NCI-H2227 (cell line): Measurements from ENCODE around the gene TP53I13.
"Not testable (repeated sequence)": the region's sequence is repeated elsewhere in the genome, so short reads cannot be mapped to it uniquely, and the experiment has no call there.

Experiments used
- DNase-seq: peaks from one replicate; lab custom pipeline; 2025; ENCODE audit not compliant: unreplicated experiment; lab: John Stamatoyannopoulos, UW

Gene TP53I13, protein sequence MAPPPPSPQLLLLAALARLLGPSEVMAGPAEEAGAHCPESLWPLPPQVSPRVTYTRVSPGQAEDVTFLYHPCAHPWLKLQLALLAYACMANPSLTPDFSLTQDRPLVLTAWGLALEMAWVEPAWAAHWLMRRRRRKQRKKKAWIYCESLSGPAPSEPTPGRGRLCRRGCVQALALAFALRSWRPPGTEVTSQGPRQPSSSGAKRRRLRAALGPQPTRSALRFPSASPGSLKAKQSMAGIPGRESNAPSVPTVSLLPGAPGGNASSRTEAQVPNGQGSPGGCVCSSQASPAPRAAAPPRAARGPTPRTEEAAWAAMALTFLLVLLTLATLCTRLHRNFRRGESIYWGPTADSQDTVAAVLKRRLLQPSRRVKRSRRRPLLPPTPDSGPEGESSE

GRCh38 chr17:29568331-29569244, at the start of gene TP53I13:
TP53I13 (plus strand) TSS chr17:29568701; CDS start chr17:29568759, 58 bp downstream.
- DNase-seq: peak; percentile 86

GRCh38 chr17:29524692-29525091, 43.8 kb upstream of the TP53I13 start:
- no peak for DNase-seq

- DNase-seq: no peak
These were observed 42.2 kb upstream of the TP53I13 start for GRCh38 chr17:29526322-29526721.

GRCh38 chr17:29533976-29534375, 34.5 kb upstream of the TP53I13 start:
- DNase-seq: no peak

GRCh38 chr17:29544066-29544465, 24.4 kb upstream of the TP53I13 start:
- DNase-seq: no peak

- no peak for DNase-seq
These were observed 22.4 kb upstream of the TP53I13 start for GRCh38 chr17:29546085-29546484.

DNA sequence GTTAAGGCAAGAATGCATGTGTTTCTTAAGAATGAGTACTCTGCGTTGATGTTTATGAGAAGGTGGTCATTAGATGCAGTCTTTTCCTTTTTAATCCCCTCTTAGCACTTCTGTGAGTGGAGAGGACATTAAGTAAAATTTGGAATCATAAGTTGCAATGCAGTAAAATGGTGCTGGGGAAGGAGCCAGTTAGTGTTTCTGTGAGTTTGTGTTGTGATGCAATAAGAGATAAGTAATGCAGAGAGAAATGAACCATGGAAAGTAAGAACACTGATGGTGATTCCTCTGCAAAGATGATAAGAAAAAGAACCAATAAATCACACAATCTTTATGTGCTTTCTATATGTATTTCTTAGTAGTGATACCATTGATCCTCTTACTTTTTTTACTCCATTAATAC, 21.7 kb upstream of the TP53I13 start:
- no peak for DNase-seq

- no peak for DNase-seq
These were observed 19.2 kb upstream of the TP53I13 start for GRCh38 chr17:29549177-29549923.

DNA sequence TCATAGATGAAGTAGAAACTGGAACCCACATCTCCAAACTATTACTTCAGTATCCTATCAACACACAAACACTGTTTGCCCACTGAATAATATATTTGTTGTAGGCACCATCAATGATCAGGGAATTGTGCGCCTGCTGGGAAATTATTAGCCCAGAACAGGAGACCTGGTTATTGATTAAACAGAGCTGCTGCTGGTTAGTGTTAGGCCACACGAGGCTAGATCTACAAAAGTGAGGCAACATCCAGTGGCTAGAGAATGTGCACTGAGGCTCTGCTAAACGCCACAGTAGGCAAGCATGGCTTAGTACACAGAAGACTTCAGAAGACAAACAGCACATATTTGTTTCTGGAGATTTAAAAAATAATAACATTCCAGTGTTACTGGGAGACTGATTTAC, 12.7 kb upstream of the TP53I13 start:
- no peak for DNase-seq

DNA sequence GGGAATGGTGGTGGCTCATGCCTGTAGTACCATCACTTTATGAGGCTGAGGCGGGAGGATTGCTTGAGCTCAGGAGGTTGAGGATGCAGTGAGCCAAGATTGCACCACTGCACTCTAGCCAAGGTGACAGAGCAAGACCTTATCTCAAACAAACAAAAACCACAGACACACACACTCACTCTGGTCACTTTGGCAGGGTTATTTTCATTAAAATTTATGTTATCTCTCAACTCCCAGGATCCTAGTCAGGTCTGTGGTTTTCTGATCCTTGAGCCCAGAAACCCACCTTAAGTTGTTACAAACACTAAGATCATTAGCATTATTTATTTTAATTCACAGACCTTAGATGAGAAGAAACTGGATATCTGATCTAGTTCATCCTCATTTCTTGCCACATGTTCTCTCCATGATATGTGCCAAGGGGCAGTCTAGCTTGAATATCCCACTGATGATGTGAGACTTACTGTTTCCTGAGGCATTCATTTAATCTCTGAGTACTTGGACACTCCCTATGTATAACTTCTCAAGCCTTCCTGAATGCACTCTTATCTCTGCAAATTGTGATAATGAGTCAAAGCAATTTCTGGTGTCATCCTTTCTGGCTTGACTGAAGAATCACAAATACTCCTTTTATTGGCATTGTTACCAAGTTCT, 11.3 kb upstream of the TP53I13 start:
- no peak for DNase-seq

DNA sequence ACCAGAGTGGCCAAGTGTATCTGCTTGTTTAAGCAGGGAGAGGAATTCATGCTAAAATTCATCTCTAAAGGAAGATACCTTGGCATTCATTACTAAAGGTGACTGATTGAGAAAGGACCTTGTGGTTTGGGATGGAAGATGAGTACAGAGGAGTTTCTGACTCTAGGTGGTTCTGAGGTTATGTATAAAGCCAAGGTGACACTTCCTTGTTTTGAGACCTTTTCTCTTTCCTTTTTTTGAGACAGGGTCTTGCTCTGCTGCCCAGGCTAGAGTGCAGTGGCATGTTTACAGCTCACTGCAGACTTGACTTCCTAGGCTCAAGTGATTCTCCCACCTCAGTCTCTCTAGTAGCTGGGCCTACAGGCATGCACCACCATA, 10.8 kb upstream of the TP53I13 start:
- no peak for DNase-seq

DNA sequence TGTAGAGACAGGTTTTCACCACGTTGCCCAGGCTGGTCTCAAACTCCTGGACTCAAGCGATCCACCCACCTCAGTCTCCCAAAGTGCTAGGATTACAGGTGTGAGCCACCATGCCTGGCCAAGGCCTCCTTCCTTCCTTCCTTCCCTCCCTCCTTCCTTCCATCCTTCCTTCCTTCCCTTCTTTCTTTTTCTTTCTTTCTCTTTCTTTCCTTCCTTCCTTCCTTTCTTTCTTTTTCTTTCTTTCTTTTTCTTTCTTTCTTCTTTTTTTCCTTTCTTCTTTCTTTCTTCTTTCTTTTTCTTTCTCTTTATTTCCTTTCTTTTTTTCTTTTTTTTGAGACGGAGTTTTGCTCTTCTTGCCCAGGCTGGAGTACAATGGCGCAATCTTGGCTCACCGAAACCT, 10.4 kb upstream of the TP53I13 start:
- DNase-seq: not testable (repeated sequence)

GRCh38 chr17:29559640-29560039, 8.9 kb upstream of the TP53I13 start:
- DNase-seq: no peak

DNA sequence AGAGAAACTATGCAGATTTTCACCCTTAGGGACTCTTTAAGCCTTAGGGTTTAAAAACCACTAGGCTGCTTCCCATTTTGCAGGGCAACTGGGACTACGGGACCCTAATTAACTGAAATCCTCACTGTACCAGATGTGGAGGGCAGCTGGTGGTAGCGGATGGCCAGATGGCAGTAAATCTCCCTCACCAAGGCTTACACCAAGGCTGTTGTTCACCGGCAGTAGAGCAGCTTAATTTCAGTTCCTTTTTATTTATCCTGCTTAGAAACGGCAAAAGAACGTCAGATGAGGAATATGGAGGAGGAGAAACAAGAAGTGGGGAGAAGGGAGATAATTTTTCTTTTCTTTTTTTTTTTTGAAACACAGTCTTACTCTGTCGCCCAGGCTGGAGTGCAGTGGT, 8.2 kb upstream of the TP53I13 start:
- DNase-seq: no peak

DNA sequence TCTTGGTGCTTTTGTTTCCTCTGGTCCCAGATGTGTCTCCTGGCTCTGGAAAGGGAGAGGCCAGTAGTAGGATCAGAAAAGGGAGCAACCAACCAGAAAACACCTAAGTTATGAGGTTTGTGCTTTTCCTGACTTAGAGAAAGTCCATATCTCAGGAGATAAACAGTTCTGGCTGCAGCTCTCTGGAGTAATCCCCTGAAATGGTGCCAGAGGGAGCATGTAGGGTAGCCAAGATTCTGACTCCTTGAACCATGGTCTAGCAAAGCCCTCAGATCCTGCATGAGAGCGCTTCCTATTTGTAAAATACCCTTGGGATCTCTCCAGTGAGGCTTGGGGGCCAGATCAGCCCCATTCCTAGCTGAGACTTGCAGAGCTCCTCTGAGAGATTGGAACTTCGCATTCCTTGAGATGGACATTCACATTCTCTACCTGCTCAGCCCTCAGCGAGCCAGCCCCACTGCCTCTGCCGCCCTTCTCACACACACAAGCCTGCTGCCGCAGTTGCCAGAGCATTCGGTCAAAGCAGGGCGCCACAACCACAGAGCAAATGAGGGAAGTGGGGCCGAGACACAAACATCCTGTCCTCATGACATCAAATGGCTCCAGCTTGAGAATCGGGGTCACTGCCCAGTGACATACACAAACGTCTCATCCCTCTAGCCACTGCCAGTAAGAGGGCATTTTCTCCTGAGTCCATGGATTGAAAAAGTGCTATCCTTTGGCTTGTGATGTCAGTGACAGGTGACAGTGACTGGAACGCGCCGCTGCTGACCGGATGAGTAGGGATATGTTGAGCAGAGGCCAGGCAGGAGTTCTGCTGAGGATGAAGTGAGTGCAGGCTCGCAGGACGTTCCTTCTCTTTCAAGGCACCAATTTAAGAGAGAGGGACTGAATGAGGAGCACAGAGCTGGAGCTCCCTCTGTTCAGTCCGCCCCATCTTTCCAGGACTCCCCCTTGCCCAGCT, 6.7 kb upstream of the TP53I13 start:
- DNase-seq: no peak

DNA sequence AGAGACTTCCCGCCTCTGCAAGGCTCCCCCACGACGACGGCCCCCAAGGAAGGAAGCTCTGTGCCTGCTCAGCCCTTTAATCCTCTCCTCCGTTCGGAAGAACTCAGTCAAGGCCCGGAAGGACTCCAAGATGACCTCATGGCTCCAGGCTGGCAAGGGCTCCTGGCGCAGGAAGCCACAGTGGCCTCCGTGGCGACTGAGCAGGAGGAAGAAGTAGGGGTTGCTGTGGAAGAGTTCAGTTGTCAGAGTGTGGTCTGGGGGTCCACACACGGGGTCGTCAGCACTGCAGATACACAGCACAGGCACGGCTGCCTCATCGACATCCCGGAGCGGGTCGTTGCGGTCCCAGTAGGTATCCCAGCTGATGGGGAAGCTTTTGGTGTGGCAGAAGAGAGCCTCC, 5.9 kb upstream of the TP53I13 start:
- no peak for DNase-seq

DNA sequence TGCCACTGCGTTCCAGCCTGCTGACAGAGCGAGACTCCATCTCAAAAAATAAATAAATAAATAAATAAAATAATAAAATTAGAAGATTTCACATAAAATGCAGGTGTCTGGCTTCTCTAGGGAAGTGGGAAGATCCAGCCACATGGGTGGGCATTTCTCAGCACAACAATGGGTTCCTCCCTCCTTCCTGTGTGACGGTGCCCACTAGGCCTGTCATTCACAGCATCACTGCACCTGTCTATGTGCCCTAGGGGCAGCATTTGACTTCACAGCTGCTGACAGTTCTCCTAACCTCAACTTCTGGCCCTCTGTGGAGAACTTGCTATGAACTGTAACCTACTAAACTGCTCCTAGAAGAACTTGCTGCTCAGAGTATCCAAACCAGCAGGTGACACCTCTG, 4.7 kb upstream of the TP53I13 start:
- no peak for DNase-seq

GRCh38 chr17:29565643-29566472, 2.6 kb upstream of the TP53I13 start:
- DNase-seq: peak; percentile 35
